Gastrocnemius medialis (tissue), 4 donors: ENCODE results near the gene PRPH. TPM values are rescaled to one million over a fixed set of nuclear protein-coding genes. Genes with fewer than 3 reads are reported as not detected.
"Not testable (repeated sequence)": the region's sequence is repeated elsewhere in the genome, so short reads cannot be mapped to it uniquely, and the experiment has no call there.

ENCODE experiments used
- ATAC-seq, 2 donors: fragments of 150-250 bp; one replicate each; pipeline ENCODE4 v1.9.1; 2016
- DNase-seq, 2 donors: peaks; one replicate each; pipeline ENCODE4 v3.0.0-alpha.2; 2019
- H3K27ac ChIP-seq, 4 donors: fragments of 200-600 bp; sonication (generic); 1 replicate in 1 of 4; 2 replicates in 3 of 4; pipeline ENCODE4 v1.5.1; 2016 to 2018; ENCODE audit warnings: mild to moderate bottlenecking in 2 of 4, moderate library complexity in 1 of 4
- H3K27me3 ChIP-seq, 3 donors: fragments of 200-600 bp; sonication (generic) in 2 of 3; 1 replicate in 1 of 3; 2 replicates in 2 of 3; pipeline versions ENCODE4 v1.5.1 to v1.6.0; 2016 to 2019; ENCODE audit warnings: mild to moderate bottlenecking in 1 of 3, moderate library complexity in 1 of 3
- H3K36me3 ChIP-seq, 2 donors: fragments of 200-600 bp; sonication (generic) in 1 of 2; one replicate each; pipeline ENCODE4 v1.5.1; 2017 to 2018
- H3K4me1 ChIP-seq, 2 donors: fragments of 200-600 bp; sonication (generic) in 1 of 2; one replicate each; pipeline ENCODE4 v1.5.1; 2016 to 2017; ENCODE audit warnings: mild to moderate bottlenecking in 2 of 2
- H3K4me3 ChIP-seq, 4 donors: fragments of 200-600 bp; sonication (generic) in 3 of 4; 1 replicate in 1 of 4; 2 replicates in 3 of 4; pipeline ENCODE4 v1.5.1; 2016 to 2019; ENCODE audit warnings: mild to moderate bottlenecking in 2 of 4
- H3K9me3 ChIP-seq, 3 donors: fragments of 200-600 bp; sonication (generic) in 2 of 3; 1 replicate in 1 of 3; 2 replicates in 2 of 3; pipeline ENCODE4 v1.5.1; 2016 to 2019
- CTCF ChIP-seq, 5 experiments: fragments of 450-650 bp in 3 of 5; fragments of 200-600 bp in 2 of 5; sonication (generic) in 2 of 5; IDR thresholded peaks in 4 of 5; conservative IDR thresholded peaks in 1 of 5; 1 replicate in 4 of 5; 2 replicates in 1 of 5; pipeline ENCODE4 v1.5.1; 2016 to 2019; ENCODE audit warnings: antibody characterized with exemption in 5 of 5, mild to moderate bottlenecking in 3 of 5, moderate library complexity in 3 of 5
- POLR2A ChIP-seq, 2 donors: fragments of 450-650 bp; IDR thresholded peaks; one replicate each; pipeline ENCODE4 v1.6.1; 2017; ENCODE audit warnings: antibody characterized with exemption in 2 of 2, mild to moderate bottlenecking in 2 of 2, moderate library complexity in 2 of 2
- in situ Hi-C, 4 donors: fragments of 200-750 bp; cut with MboI; loops; one replicate each; pipeline versions ENCODE4 v1.15.0 to v1.8.0; 2017; ENCODE audit warnings: low sequenced_read_pairs in 4 of 4
- intact Hi-C: fragments of 100-400 bp; cut with DNase I; formaldehyde crosslinking; loops from one replicate; pipeline ENCODE4 v1.15.1; 2023; ENCODE audit warnings: low total_unique reads
- total RNA-seq, 4 donors: library from RNA; depleted of rRNA; stranded (reverse); fragments of >200 nt; gene quantifications; one replicate each; pipeline versions ENCODE4 v1.1.0 to v1.2.3, GENCODE V29; 2016

Gene PRPH
- total RNA-seq, 4 donors from 2014 or later: not detected

DNA sequence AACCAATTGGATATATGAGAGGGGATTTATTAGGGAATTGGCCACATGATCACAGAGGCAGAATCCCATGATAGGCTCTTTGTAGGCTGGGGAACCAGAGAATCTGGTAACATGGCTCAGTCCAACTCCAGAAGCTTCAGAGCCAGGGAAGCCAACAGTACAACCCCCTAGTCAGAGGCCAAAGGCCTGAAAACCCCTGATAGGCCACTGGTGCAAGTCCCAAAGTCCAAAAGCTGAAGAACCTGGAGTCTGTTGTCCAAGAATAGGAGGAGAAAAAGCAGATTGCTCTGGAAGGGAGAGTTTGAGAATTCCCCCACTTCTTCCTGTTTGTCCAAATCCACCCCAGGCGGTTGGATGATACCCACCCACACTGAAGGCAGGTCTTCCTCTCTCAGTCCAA, 19.9 kb downstream of the PRPH start:
- no peak for DNase-seq
- Histone ChIP-seq H3K9me3 (no peaks in the 10 kb centered on the region), H3K4me3 (no peak overlapping the region), H3K4me1 (no peaks in the 10 kb centered on the region), H3K27me3 (no peaks in the 10 kb centered on the region), H3K27ac (no peak overlapping the region), H3K36me3 (no peaks in the 10 kb centered on the region)
- ATAC-seq: no peak
- in situ Hi-C loops: no loop called here
- TF ChIP-seq POLR2A (IDR thresholded peaks at IDR 0.05): no peak
- TF ChIP-seq CTCF (IDR thresholded peaks at IDR 0.05 in 4 of 5, conservative IDR thresholded peaks at IDR 0.05 in 1 of 5): no peak
- intact Hi-C loops: no loop called here

GRCh38 chr12:49317118-49317517, 22.2 kb downstream of the PRPH start:
- DNase-seq, in situ Hi-C loops, H3K9me3 ChIP-seq, H3K27ac ChIP-seq, H3K36me3 ChIP-seq, ATAC-seq, H3K4me1 ChIP-seq, H3K4me3 ChIP-seq, H3K27me3 ChIP-seq, intact Hi-C loops: not testable (repeated sequence)

GRCh38 chr12:49320411-49321103, 25.6 kb downstream of the PRPH start:
- ATAC-seq, H3K27ac ChIP-seq, H3K4me1 ChIP-seq, in situ Hi-C loops, H3K36me3 ChIP-seq, DNase-seq, H3K4me3 ChIP-seq, intact Hi-C loops, H3K27me3 ChIP-seq, H3K9me3 ChIP-seq: not testable (repeated sequence)

DNA sequence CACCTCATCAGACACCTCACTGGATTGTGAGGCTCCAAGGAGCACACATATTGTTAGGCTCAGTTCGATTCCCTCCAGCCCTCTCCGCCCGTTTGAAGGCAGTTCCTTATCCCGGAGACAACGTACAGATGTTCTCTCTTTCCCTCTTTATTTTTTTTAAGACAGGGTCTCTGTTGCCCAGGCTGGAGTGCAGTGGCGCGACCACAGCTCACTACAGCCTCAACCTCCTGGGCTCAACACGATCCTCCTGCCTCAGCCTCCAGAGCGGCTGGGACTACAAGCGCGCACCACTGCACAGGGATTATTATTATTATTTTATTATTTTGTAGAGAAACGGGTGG, 27.4 kb downstream of the PRPH start:
- intact Hi-C loops (no loop called here), in situ Hi-C loops (no loop called here)
- Histone ChIP-seq H3K4me3 (peak overlapping the region; percentile 63 to 86 (median 74)), H3K9me3 (no peaks in the 10 kb centered on the region), H3K36me3 (no peaks in the 10 kb centered on the region), H3K27me3 (no peaks in the 10 kb centered on the region), H3K4me1 (peaks cover 3 to 5% of the 10 kb centered on the region in 2 donors), H3K27ac (peak overlapping the region; percentile 65 to 78 (median 76))
- DNase-seq (no peak), ATAC-seq (no peak)
- no peak for TF ChIP-seq POLR2A (IDR thresholded peaks at IDR 0.05)
- no peak for TF ChIP-seq CTCF (IDR thresholded peaks at IDR 0.05 in 4 of 5, conservative IDR thresholded peaks at IDR 0.05 in 1 of 5)

DNA sequence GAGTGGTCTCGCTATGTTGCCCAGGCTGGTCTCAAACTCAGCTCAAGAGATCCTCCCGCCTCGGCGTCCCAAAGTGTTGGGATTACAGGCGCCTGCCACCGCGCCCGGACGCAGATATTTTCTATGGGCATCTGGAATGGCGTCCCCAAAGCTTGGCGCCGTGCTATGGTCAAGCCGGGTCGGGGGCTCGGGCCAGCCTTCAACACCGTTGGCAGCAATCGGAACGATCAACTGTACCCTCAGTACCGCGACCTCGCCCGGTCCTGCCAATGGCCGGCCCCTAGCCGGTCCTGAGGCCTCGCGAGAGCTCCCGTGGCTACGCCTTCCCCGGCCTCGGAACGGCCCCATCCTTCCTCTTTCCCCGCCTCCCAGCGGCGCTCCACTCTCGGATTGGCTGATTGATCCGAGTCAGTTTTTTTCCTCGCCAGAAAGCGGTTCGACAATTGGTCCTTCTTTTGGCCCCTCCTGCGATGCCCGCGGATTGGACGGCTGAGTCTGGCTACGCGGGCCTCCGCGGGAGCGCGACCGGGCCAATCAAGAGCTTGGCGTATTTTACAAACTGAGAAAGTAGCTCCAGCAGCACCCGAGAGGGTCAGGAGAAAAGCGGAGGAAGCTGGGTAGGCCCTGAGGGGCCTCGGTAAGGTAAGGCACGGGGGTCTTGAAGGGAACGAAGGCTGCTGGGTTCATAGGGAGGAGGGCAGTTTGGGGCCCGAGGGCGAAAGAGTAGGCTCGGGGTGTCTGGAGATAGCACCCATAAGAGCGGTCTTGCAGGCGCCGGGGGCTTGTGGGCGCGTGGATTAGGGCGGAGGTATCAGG, 28.0 kb downstream of the PRPH start, which contains the start of gene TROAP:
Gene TROAP (plus strand): TSS at position 548 of the 816 bp plus-strand sequence. CDS start 354 bp downstream, outside the sequence.
- ATAC-seq (peak; percentile 100), DNase-seq (peak; percentile 96 to 97)
- in situ Hi-C loops (no loop called here), intact Hi-C loops (no loop called here)
- H3K4me3 ChIP-seq: peak within 1 kb of the TSS; percentile 63 to 86 (median 74)
- peaks cover 3 to 5% of the 10 kb centered on the region in 2 donors for H3K4me1 ChIP-seq
- no peaks in the 10 kb centered on the region for H3K36me3 ChIP-seq
- TF ChIP-seq POLR2A (IDR thresholded peaks at IDR 0.05) (peak; percentile 23 to 25), CTCF (IDR thresholded peaks at IDR 0.05 in 4 of 5, conservative IDR thresholded peaks at IDR 0.05 in 1 of 5) (no peak)
- no peaks in the 10 kb centered on the region for H3K27me3 ChIP-seq
- H3K27ac ChIP-seq: peak within 1 kb of the TSS; percentile 65 to 78 (median 76)
- H3K9me3 ChIP-seq: no peaks in the 10 kb centered on the region
